IMR-90 (cell line): Measurements from ENCODE around the gene HASPIN. TPM values are rescaled to one million over a fixed set of nuclear protein-coding genes. Genes with fewer than 3 reads are reported as not detected.

ENCODE experiments used
- ATAC-seq: fragments of 200-7000 bp; cut with Tn5 transposase; 2 replicates; pipeline ENCODE4 v1.9.1; 2020; ENCODE audit warnings: low read depth, mild to moderate bottlenecking, moderate library complexity
- BruUV-seq: library from RNA; stranded (reverse); fragments of 400-500 nt; replicated peaks from 2 replicates; lab custom pipeline; 2021; lab: Mats Ljungman, UMichigan
- CTCF ChIA-PET: fragments of 300-600 bp; formaldehyde crosslinking; extraction: SDS; loops from one replicate; lab custom pipeline; 2021; ENCODE audit warnings: antibody characterized with exemption; lab: Yijun Ruan, JAX
- POLR2A ChIA-PET: fragments of 300-600 bp; sonication (Branson Sonifier 250); formaldehyde crosslinking; loops from one replicate; lab custom pipeline; 2022; ENCODE audit warnings: antibody characterized with exemption; ENCODE audit not compliant: unreplicated experiment; lab: Charles Lee
- DNase-seq: peaks from one replicate; pipeline ENCODE4 v3.0.0; 2013
- H2AFZ ChIP-seq: replicated peaks from 2 replicates; pipeline ENCODE3; 2013; ENCODE audit warnings: low read length, mild to moderate bottlenecking; ENCODE audit not compliant: poor library complexity
- H2AK5ac ChIP-seq: 2 replicates; pipeline ENCODE4 v1.6.1; 2013; ENCODE audit warnings: low read depth, low read length, inconsistent platforms
- H2AK9ac ChIP-seq: replicated peaks from 2 replicates; pipeline ENCODE3; 2013; ENCODE audit warnings: mild to moderate bottlenecking, low read depth, low read length, moderate library complexity; ENCODE audit not compliant: poor library complexity
- H2BK120ac ChIP-seq: 2 replicates; pipeline ENCODE4 v1.6.1; 2013; ENCODE audit warnings: low read depth, low read length, inconsistent platforms
- H2BK15ac ChIP-seq: 3 replicates; pipeline ENCODE4 v1.6.1; 2013; ENCODE audit warnings: low read depth, low read length, inconsistent platforms
- H2BK20ac ChIP-seq: 2 replicates; pipeline ENCODE4 v1.6.1; 2013; ENCODE audit warnings: low read depth, mild to moderate bottlenecking, inconsistent platforms, low read length, moderate library complexity
- H2BK5ac ChIP-seq: 2 replicates; pipeline ENCODE4 v1.6.1; 2013; ENCODE audit warnings: mild to moderate bottlenecking, low read depth, low read length, inconsistent platforms; ENCODE audit not compliant: poor library complexity, severe bottlenecking
- H3K14ac ChIP-seq: replicated peaks from 2 replicates; pipeline ENCODE4 v1.6.1; 2013; ENCODE audit warnings: low read depth, low read length, inconsistent platforms
- H3K18ac ChIP-seq: 2 replicates; pipeline ENCODE4 v1.6.1; 2013; ENCODE audit warnings: low read depth, low read length, control low read depth
- H3K23ac ChIP-seq: 2 replicates; pipeline ENCODE4 v1.6.1; 2013; ENCODE audit warnings: low read depth, low read length, inconsistent platforms
- H3K27ac ChIP-seq: 2 replicates; pipeline ENCODE4 v1.5.1; 2013; ENCODE audit warnings: mild to moderate bottlenecking, control low read depth, low read length; ENCODE audit not compliant: insufficient read depth
- H3K27me3 ChIP-seq: 2 replicates; pipeline ENCODE4 v1.6.1; 2013; ENCODE audit warnings: low read length; ENCODE audit not compliant: control insufficient read depth, insufficient read depth
- H3K36me3 ChIP-seq: 2 replicates; pipeline ENCODE4 v1.6.1; 2013; ENCODE audit warnings: low read length, mixed read lengths; ENCODE audit not compliant: control insufficient read depth, insufficient read depth
- H3K4ac ChIP-seq: 2 replicates; pipeline ENCODE4 v1.6.1; 2013; ENCODE audit warnings: low read depth, low read length, inconsistent platforms
- H3K4me1 ChIP-seq: 2 replicates; pipeline ENCODE4 v1.6.1; 2013; ENCODE audit warnings: low read length, mixed read lengths; ENCODE audit not compliant: control insufficient read depth, insufficient read depth
- H3K4me2 ChIP-seq: 2 replicates; pipeline ENCODE4 v1.6.1; 2013; ENCODE audit warnings: low read depth, mild to moderate bottlenecking, control low read depth, low read length, moderate library complexity
- H3K4me3 ChIP-seq: 2 replicates; pipeline ENCODE4 v1.5.1; 2013; ENCODE audit warnings: low read depth, mild to moderate bottlenecking, control low read depth, low read length, moderate library complexity; ENCODE audit not compliant: insufficient read depth
- H3K56ac ChIP-seq: 2 replicates; pipeline ENCODE4 v1.6.1; 2013; ENCODE audit warnings: low read length, inconsistent platforms; ENCODE audit not compliant: insufficient read depth; ENCODE audit errors: extremely low read depth
- H3K79me1 ChIP-seq, 2 experiments: 2 replicates each; pipeline ENCODE4 v1.6.1; 2013; ENCODE audit warnings: low read length in 2 of 2, inconsistent platforms in 1 of 2, low read depth in 1 of 2
- H3K9ac ChIP-seq: 2 replicates; pipeline ENCODE4 v1.6.1; 2013; ENCODE audit warnings: low read depth, low read length, control low read depth
- H3K9me1 ChIP-seq: 2 replicates; pipeline ENCODE4 v1.6.1; 2013; ENCODE audit warnings: low read length, inconsistent platforms; ENCODE audit not compliant: insufficient read depth
- H3K9me3 ChIP-seq: 2 replicates; pipeline ENCODE4 v1.6.1; 2013; ENCODE audit warnings: low read length; ENCODE audit not compliant: control insufficient read depth, insufficient read depth
- H4K20me1 ChIP-seq: 2 replicates; pipeline ENCODE4 v1.6.1; 2013; ENCODE audit warnings: low read length, inconsistent platforms; ENCODE audit not compliant: insufficient read depth
- H4K5ac ChIP-seq: 2 replicates; pipeline ENCODE4 v1.6.1; 2013; ENCODE audit warnings: mild to moderate bottlenecking, low read depth, low read length, control low read depth
- H4K8ac ChIP-seq, 2 experiments: 2 replicates each; pipeline ENCODE4 v1.6.1; 2013; ENCODE audit warnings: low read depth in 2 of 2, low read length in 2 of 2, control low read depth in 1 of 2, inconsistent platforms in 1 of 2
- H4K91ac ChIP-seq: 2 replicates; pipeline ENCODE4 v1.6.1; 2013; ENCODE audit warnings: low read depth, low read length, inconsistent platforms; ENCODE audit not compliant: insufficient read depth
- NFE2L2 ChIP-seq: fragments of 150-350 bp; IDR thresholded peaks from 2 replicates; pipeline ENCODE4 v1.6.1; 2016; ENCODE audit warnings: low read depth, mild to moderate bottlenecking, low read length
- POLR2A ChIP-seq: IDR thresholded peaks from 2 replicates; pipeline ENCODE4 v1.6.1; 2012; ENCODE audit warnings: mild to moderate bottlenecking, low read depth, low read length
- WGBS, 2 experiments: methylation state at CpG; one replicate each; pipeline versions ENCODE4 v1.1.5 to v1.1.7; 2013; ENCODE audit warnings: missing lambda C conversion rate in 2 of 2; ENCODE audit not compliant: insufficient read length in 1 of 2; ENCODE audit errors: extremely low coverage in 2 of 2; 5-methylcytosine and 5-hydroxymethylcytosine counted together
- dilution Hi-C: fragments of 300-500 bp; cut with HindIII; formaldehyde crosslinking; loops from one replicate; pipeline ENCODE4 v1.14.3; 2018; ENCODE audit warnings: low sequenced_read_pairs; ENCODE audit not compliant: unreplicated experiment
- in situ Hi-C: fragments of 300-500 bp; cut with MboI; formaldehyde crosslinking; loops from 3 replicates; pipeline ENCODE4 v1.14.3; 2019; ENCODE audit warnings: low sequenced_read_pairs, inconsistent platforms, mixed read lengths
- intact Hi-C: fragments of 100-400 bp; cut with micrococcal nuclease; formaldehyde crosslinking; loops from 2 replicates; pipeline ENCODE4 v1.10.0; 2022
- polyA plus RNA-seq, 3 experiments: library from polyadenylated mRNA; depleted of rRNA; stranded (reverse); fragments of >200 nt; gene quantifications; 2 replicates each; pipeline ENCODE4 v1.2.3, GENCODE V29; 2012; ENCODE audit warnings: low replicate concordance in 1 of 3
- total RNA-seq: library from RNA; depleted of rRNA; stranded (reverse); fragments of >200 nt; gene quantifications from 2 replicates; pipeline ENCODE4 v1.2.3, GENCODE V29; 2012

The HASPIN gene
- total and polyA plus RNA-seq, 2 of the 4 experiments (the other 2 are of a cell fraction), result 2.2 to 4.3 TPM

DNA sequence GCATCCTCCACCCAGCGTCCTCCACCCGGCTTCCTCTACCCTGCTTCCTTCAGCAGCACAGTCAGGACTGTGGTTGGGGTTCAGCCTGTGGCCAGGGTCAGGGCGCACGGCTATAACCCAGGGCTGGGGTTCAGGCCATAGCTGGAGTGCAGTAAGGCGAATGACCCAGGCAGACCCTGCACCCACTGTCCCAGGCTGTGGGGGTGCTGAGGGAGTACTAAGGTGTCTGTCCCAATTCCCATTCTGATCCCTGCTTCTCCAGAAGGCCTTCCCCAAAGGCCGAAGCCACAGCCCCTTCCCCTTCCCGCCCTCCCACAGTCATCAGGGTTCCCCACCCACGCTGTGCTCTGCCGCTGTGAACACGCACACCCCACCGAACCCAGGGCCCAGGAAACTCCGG lies 42.6 kb upstream of the HASPIN start:
- DNase-seq (no peak), ATAC-seq (no peak)
- no peak overlapping the region for H2AK5ac ChIP-seq
- no peak overlapping the region for H2AFZ ChIP-seq
- H3K36me3 ChIP-seq, result no peaks in the 10 kb centered on the region
- in situ Hi-C loops (no loop called here), intact Hi-C loops (loop anchor here (5.0 kb wide), 1 partner anchor 41 kb away; the partner anchor contains the start of gene HASPIN), dilution Hi-C loops (no loop called here)
- H3K18ac ChIP-seq, result no peak overlapping the region
- CTCF ChIA-PET, result no interaction called here
- TF ChIP-seq POLR2A (no peak), NFE2L2 (no peak)
- no peaks in the 10 kb centered on the region for H4K20me1 ChIP-seq
- no peak overlapping the region for H3K4ac ChIP-seq
- POLR2A ChIA-PET, result no interaction called here
- no peak overlapping the region for H3K9ac ChIP-seq
- no peak overlapping the region for H2BK15ac ChIP-seq
- H2BK5ac ChIP-seq, result no peak overlapping the region
- H3K9me1 ChIP-seq, result no peaks in the 10 kb centered on the region
- H4K8ac ChIP-seq, result no peak overlapping the region
- no peak overlapping the region for H3K56ac ChIP-seq
- H3K4me3 ChIP-seq, result no peak overlapping the region
- no peak overlapping the region for H2AK9ac ChIP-seq
- no peaks in the 10 kb centered on the region for H3K79me1 ChIP-seq
- H3K4me1 ChIP-seq, result no peaks in the 10 kb centered on the region
- H3K27ac ChIP-seq, result no peak overlapping the region
- no TSS peak for BruUV-seq
- no peak overlapping the region for H2BK120ac ChIP-seq
- no peak overlapping the region for H3K14ac ChIP-seq
- H3K4me2 ChIP-seq, result no peak overlapping the region
- no peak overlapping the region for H3K23ac ChIP-seq
- H4K91ac ChIP-seq, result no peak overlapping the region
- no peak overlapping the region for H4K5ac ChIP-seq
- H3K9me3 ChIP-seq, result no peaks in the 10 kb centered on the region
- no peak overlapping the region for H2BK20ac ChIP-seq
- H3K27me3 ChIP-seq, result peaks cover 11% of the 10 kb centered on the region
- WGBS, 2 experiments, result 60% methylated on average over 3 of the region's 12 CpGs; no CpG with 5 or more reads in 1 of the 2 experiments
